Measurements from ENCODE around the gene CATSPER3. TPM values are rescaled to one million over a fixed set of nuclear protein-coding genes. Genes with fewer than 3 reads are reported as not detected.

CATSPER3 gene
- total and polyA plus RNA-seq, 2 of the 13 experiments (the other 11 are each of a cell fraction or from before 2014, with no cell fraction given) = 0.33 to 0.37 TPM

GRCh38 chr5:134964359-134965270 lies 3.1 kb upstream of the CATSPER3 start (continued):
- TF ChIP-seq, protein P1, sequence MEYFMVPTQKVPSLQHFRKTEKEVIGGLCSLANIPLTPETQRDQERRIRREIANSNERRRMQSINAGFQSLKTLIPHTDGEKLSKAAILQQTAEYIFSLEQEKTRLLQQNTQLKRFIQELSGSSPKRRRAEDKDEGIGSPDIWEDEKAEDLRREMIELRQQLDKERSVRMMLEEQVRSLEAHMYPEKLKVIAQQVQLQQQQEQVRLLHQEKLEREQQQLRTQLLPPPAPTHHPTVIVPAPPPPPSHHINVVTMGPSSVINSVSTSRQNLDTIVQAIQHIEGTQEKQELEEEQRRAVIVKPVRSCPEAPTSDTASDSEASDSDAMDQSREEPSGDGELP (IDR thresholded peaks at IDR 0.05; ENCODE audit: borderline replicate concordance, low read depth) = peak; percentile 19; the same call in 1 of the 2 replicates
- TF ChIP-seq NCOR1 (IDR thresholded peaks at IDR 0.05; ENCODE audit: borderline replicate concordance, low read length) = peak; percentile 91
- no peak for TF ChIP-seq NONO (IDR thresholded peaks at IDR 0.05)
- TF ChIP-seq NONO (CRISPR knock-in tag; conservative IDR thresholded peaks at IDR 0.05) = 0 out of 2 replicates have a peak, but pooled peaks have one; percentile 45
- TF ChIP-seq ZNF841 (CRISPR knock-in tag; IDR thresholded peaks at IDR 0.05; ENCODE audit: borderline replicate concordance) = no peak
- TF ChIP-seq BRCA1 (CRISPR knock-in tag; IDR thresholded peaks at IDR 0.05) = no peak
- TF ChIP-seq MEIS1 (CRISPR knock-in tag; IDR thresholded peaks at IDR 0.05; ENCODE audit: borderline replicate concordance) = 0 out of 2 replicates have a peak, but pooled peaks have one; percentile 57
- TF ChIP-seq KLF6 (CRISPR knock-in tag; IDR thresholded peaks at IDR 0.05) = no peak
- TF ChIP-seq, protein P2, sequence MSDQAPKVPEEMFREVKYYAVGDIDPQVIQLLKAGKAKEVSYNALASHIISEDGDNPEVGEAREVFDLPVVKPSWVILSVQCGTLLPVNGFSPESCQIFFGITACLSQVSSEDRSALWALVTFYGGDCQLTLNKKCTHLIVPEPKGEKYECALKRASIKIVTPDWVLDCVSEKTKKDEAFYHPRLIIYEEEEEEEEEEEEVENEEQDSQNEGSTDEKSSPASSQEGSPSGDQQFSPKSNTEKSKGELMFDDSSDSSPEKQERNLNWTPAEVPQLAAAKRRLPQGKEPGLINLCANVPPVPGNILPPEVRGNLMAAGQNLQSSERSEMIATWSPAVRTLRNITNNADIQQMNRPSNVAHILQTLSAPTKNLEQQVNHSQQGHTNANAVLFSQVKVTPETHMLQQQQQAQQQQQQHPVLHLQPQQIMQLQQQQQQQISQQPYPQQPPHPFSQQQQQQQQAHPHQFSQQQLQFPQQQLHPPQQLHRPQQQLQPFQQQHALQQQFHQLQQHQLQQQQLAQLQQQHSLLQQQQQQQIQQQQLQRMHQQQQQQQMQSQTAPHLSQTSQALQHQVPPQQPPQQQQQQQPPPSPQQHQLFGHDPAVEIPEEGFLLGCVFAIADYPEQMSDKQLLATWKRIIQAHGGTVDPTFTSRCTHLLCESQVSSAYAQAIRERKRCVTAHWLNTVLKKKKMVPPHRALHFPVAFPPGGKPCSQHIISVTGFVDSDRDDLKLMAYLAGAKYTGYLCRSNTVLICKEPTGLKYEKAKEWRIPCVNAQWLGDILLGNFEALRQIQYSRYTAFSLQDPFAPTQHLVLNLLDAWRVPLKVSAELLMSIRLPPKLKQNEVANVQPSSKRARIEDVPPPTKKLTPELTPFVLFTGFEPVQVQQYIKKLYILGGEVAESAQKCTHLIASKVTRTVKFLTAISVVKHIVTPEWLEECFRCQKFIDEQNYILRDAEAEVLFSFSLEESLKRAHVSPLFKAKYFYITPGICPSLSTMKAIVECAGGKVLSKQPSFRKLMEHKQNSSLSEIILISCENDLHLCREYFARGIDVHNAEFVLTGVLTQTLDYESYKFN (CRISPR knock-in tag; conservative IDR thresholded peaks at IDR 0.05) = peak; percentile 52
- peak; percentile 99 for TF ChIP-seq NR2F2 (IDR thresholded peaks at IDR 0.05; ENCODE audit: borderline replicate concordance, low read depth)
- TF ChIP-seq, protein P3, sequence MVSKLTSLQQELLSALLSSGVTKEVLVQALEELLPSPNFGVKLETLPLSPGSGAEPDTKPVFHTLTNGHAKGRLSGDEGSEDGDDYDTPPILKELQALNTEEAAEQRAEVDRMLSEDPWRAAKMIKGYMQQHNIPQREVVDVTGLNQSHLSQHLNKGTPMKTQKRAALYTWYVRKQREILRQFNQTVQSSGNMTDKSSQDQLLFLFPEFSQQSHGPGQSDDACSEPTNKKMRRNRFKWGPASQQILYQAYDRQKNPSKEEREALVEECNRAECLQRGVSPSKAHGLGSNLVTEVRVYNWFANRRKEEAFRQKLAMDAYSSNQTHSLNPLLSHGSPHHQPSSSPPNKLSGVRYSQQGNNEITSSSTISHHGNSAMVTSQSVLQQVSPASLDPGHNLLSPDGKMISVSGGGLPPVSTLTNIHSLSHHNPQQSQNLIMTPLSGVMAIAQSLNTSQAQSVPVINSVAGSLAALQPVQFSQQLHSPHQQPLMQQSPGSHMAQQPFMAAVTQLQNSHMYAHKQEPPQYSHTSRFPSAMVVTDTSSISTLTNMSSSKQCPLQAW (CRISPR knock-in tag; IDR thresholded peaks at IDR 0.05) = no peak
- TF ChIP-seq NFYC (CRISPR knock-in tag; IDR thresholded peaks at IDR 0.05) = no peak
- no peak for TF ChIP-seq ZBTB44 (CRISPR knock-in tag; IDR thresholded peaks at IDR 0.05)
- peak; percentile 71 for TF ChIP-seq HNF4A (CRISPR knock-in tag; IDR thresholded peaks at IDR 0.05)
- no peak for TF ChIP-seq DRAP1 (CRISPR knock-in tag; IDR thresholded peaks at IDR 0.05)
- 0 out of 2 replicates have a peak, but pooled peaks have one; percentile 36 for TF ChIP-seq KAT7 (CRISPR knock-in tag; IDR thresholded peaks at IDR 0.05; ENCODE audit: borderline replicate concordance)
- TF ChIP-seq PATZ1 (CRISPR knock-in tag; IDR thresholded peaks at IDR 0.05) = peak; percentile 40
- peak; percentile 53; the same call in 1 of the 2 replicates for TF ChIP-seq HDAC1 (CRISPR knock-in tag; IDR thresholded peaks at IDR 0.05)
